Endodermal cell (in vitro differentiated cells): ENCODE measurements around the gene CYP8B1. TPM values are rescaled to one million over a fixed set of nuclear protein-coding genes. Genes with fewer than 3 reads are reported as not detected.

Source experiments
- DNase-seq: peaks from one replicate; pipeline ENCODE4 v3.0.0-alpha.2; 2017
- H3K27ac ChIP-seq: 2 replicates; pipeline ENCODE4 v1.5.1; 2013; ENCODE audit warnings: mild to moderate bottlenecking, low read depth, low read length, moderate library complexity
- H3K27me3 ChIP-seq: 2 replicates; pipeline ENCODE4 v1.6.1; 2013; ENCODE audit warnings: mild to moderate bottlenecking, low read length, moderate library complexity; ENCODE audit not compliant: insufficient read depth, control insufficient read depth, poor library complexity, severe bottlenecking
- H3K36me3 ChIP-seq: 2 replicates; pipeline ENCODE4 v1.7.0; 2013; ENCODE audit warnings: mild to moderate bottlenecking, low read length, moderate library complexity; ENCODE audit not compliant: control insufficient read depth, insufficient read depth
- H3K4me1 ChIP-seq: one replicate; pipeline ENCODE4 v1.7.0; 2013; ENCODE audit warnings: low read length; ENCODE audit not compliant: control insufficient read depth, insufficient read depth
- H3K4me3 ChIP-seq: 2 replicates; pipeline ENCODE4 v1.5.1; 2013; ENCODE audit warnings: mild to moderate bottlenecking, low read length, moderate library complexity
- H3K9ac ChIP-seq: 2 replicates; pipeline ENCODE4 v1.6.1; 2013; ENCODE audit warnings: mild to moderate bottlenecking, low read length, moderate library complexity; ENCODE audit not compliant: poor library complexity, severe bottlenecking; ENCODE audit errors: extremely low read depth
- H3K9me3 ChIP-seq: 2 replicates; pipeline ENCODE4 v1.6.1; 2013; ENCODE audit warnings: mild to moderate bottlenecking, low read length, moderate library complexity; ENCODE audit not compliant: control insufficient read depth
- H3K27ac Mint-ChIP-seq: 2 replicates; pipeline ENCODE4 v1.8.0; 2020; ENCODE audit warnings: mixed read lengths
- H3K27me3 Mint-ChIP-seq: 2 replicates; pipeline ENCODE4 v1.8.0; 2021; ENCODE audit warnings: mild to moderate bottlenecking, mixed read lengths; ENCODE audit not compliant: insufficient read depth
- H3K36me3 Mint-ChIP-seq: 2 replicates; pipeline ENCODE4 v1.8.0; 2020; ENCODE audit warnings: low read depth, mixed read lengths
- H3K4me1 Mint-ChIP-seq: 2 replicates; pipeline ENCODE4 v1.8.0; 2020; ENCODE audit warnings: mixed read lengths
- H3K4me3 Mint-ChIP-seq: 2 replicates; pipeline ENCODE4 v1.8.0; 2020; ENCODE audit warnings: mild to moderate bottlenecking, moderate library complexity, mixed read lengths
- H3K9me3 Mint-ChIP-seq: 2 replicates; pipeline ENCODE4 v1.8.0; 2020; ENCODE audit warnings: mild to moderate bottlenecking, mixed read lengths
- CTCF ChIP-seq: fragments of 200-600 bp; sonication (generic); conservative IDR thresholded peaks from 2 replicates; pipeline ENCODE4 v1.5.0; 2021; ENCODE audit warnings: antibody characterized with exemption, mild to moderate bottlenecking
- WGBS, 2 experiments: methylation state at CpG; one replicate each; pipeline versions ENCODE4 v1.1.5 to v1.1.7; 2013; ENCODE audit warnings: missing lambda C conversion rate in 2 of 2, mixed read lengths in 1 of 2; ENCODE audit not compliant: insufficient coverage in 1 of 2, insufficient read length in 1 of 2; 5-methylcytosine and 5-hydroxymethylcytosine counted together
- total RNA-seq, 2 donors: library from RNA; stranded (reverse); fragmentation: NEBNext Ultra II Directional in 1 of 2; extraction: Animal tissue kit (Norgen Biotek cat#: 25700) in 1 of 2; gene quantifications; 2 replicates in 1 of 2; 3 replicates in 1 of 2; pipeline ENCODE4 v1.2.1, GENCODE V29; 2021

Gene CYP8B1
- total RNA-seq, 2 donors from 2014 or later, result not detected

GRCh38 chr3:42829628-42830436 lies 45.8 kb downstream of the CYP8B1 start:
- Mint-ChIP-seq H3K27me3 (no peaks in the 10 kb centered on the region), H3K9me3 (no peaks in the 10 kb centered on the region), H3K36me3 (no peaks in the 10 kb centered on the region), H3K4me3 (no peak overlapping the region), H3K27ac (no peak overlapping the region), H3K4me1 (peaks cover 16% of the 10 kb centered on the region)
- no peak for DNase-seq
- no peaks in the 10 kb centered on the region for H3K4me1 ChIP-seq
- H3K9me3 ChIP-seq, result no peaks in the 10 kb centered on the region
- H3K9ac ChIP-seq, result no peak overlapping the region
- 83 to 94% methylated on average over 3 to 4 of the region's 5 CpGs for WGBS, 2 experiments
- no peak for TF ChIP-seq CTCF
- no peaks in the 10 kb centered on the region for H3K27me3 ChIP-seq
- no peaks in the 10 kb centered on the region for H3K36me3 ChIP-seq
- no peak overlapping the region for H3K4me3 ChIP-seq
- no peak overlapping the region for H3K27ac ChIP-seq

- peaks cover 4% of the 10 kb centered on the region for H3K9me3 ChIP-seq
- peaks cover 16% of the 10 kb centered on the region for H3K4me1 Mint-ChIP-seq
- 80 to 95% methylated on average over 3 to 5 of the region's 5 CpGs for WGBS, 2 experiments
These were observed 46.5 kb downstream of the CYP8B1 start for GRCh38 chr3:42829083-42829627.

GRCh38 chr3:42827654-42828053 lies 48.0 kb downstream of the CYP8B1 start:
- H3K4me3 ChIP-seq, result no peak overlapping the region
- H3K27ac ChIP-seq, result no peak overlapping the region
- Mint-ChIP-seq H3K27ac (no peak overlapping the region), H3K4me1 (peaks cover 16% of the 10 kb centered on the region), H3K27me3 (no peaks in the 10 kb centered on the region), H3K4me3 (no peak overlapping the region), H3K9me3 (no peaks in the 10 kb centered on the region), H3K36me3 (no peaks in the 10 kb centered on the region)
- peaks cover 4% of the 10 kb centered on the region for H3K9me3 ChIP-seq
- no peak for TF ChIP-seq CTCF
- DNase-seq, result no peak
- no peaks in the 10 kb centered on the region for H3K4me1 ChIP-seq
- no peak overlapping the region for H3K9ac ChIP-seq
- no peaks in the 10 kb centered on the region for H3K36me3 ChIP-seq
- 87 to 90% methylated on average over 2 to 4 of the region's 4 CpGs for WGBS, 2 experiments
- H3K27me3 ChIP-seq, result no peaks in the 10 kb centered on the region

More at GRCh38 chr3:42829083-42829627, 46.5 kb downstream of the CYP8B1 start:
- Mint-ChIP-seq H3K27me3 (no peaks in the 10 kb centered on the region), H3K36me3 (no peaks in the 10 kb centered on the region), H3K4me3 (no peak overlapping the region), H3K9me3 (no peaks in the 10 kb centered on the region), H3K27ac (no peak overlapping the region)
- no peaks in the 10 kb centered on the region for H3K4me1 ChIP-seq
- H3K4me3 ChIP-seq, result no peak overlapping the region
- TF ChIP-seq CTCF, result no peak
- no peaks in the 10 kb centered on the region for H3K27me3 ChIP-seq
- H3K9ac ChIP-seq, result no peak overlapping the region
- no peaks in the 10 kb centered on the region for H3K36me3 ChIP-seq
- no peak overlapping the region for H3K27ac ChIP-seq
- DNase-seq, result no peak
